ENCODE results near the gene TLR9.

The TLR9 gene

DNA sequence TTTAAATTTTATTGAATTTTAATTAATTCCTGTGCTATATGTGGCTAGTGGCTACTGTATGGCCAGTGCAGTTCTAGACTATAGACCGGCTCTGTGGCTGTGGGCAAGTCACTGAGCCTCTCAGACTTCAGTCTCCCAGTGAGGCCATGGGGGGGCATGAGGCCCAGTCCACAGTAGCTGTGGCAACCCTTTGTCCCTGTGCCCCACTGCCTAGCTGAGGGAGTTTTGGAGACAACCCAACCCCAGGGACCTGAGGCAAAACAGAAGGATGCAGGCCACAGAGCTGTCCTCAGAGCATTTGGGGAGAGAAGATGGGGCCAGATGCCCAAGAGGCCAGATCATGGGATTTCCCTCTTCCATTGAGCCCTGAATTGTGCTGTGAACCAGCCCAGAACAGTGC, 52.3 kb downstream of the TLR9 start:
- H3K4me3 Mint-ChIP-seq: no peak overlapping the region
- peaks cover 26% of the 10 kb centered on the region for H3K4me1 Mint-ChIP-seq
- H3K9me3 Mint-ChIP-seq: no peaks in the 10 kb centered on the region
- H3K36me3 Mint-ChIP-seq: no peaks in the 10 kb centered on the region
- no peak for ATAC-seq
- no peak for DNase-seq (ENCODE audit: low spot score in 2 of 2)
- no peak overlapping the region for H3K27ac Mint-ChIP-seq

DNA sequence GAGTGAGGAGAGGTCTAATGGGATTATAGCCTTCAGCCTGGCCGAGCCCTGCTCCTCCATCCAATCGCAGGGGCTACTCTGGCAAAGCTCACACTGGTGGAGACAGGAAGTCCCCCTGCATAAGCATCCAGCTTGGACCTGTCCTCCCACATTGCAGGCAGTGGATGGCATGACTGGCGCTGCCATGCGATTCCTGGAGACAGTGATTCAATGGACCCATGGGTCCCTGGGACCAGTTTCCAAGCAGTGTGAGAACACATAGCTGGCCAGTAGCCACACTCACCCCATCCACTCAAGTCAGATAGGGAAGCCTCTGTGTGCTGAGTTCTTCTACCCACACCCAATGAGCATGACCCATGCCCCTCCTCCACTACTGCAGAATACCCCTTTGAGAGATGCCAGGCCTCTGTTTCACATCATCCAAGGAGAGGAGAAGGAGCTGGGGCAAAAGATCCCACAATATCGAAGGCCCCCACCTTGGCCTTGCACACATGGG, 53.1 kb downstream of the TLR9 start:
- no peak for ATAC-seq
- Mint-ChIP-seq H3K9me3 (no peaks in the 10 kb centered on the region), H3K4me3 (no peak overlapping the region), H3K27ac (no peak overlapping the region), H3K4me1 (peaks cover 26% of the 10 kb centered on the region), H3K36me3 (no peaks in the 10 kb centered on the region)
- no peak for DNase-seq (ENCODE audit: low spot score in 2 of 2)

DNA sequence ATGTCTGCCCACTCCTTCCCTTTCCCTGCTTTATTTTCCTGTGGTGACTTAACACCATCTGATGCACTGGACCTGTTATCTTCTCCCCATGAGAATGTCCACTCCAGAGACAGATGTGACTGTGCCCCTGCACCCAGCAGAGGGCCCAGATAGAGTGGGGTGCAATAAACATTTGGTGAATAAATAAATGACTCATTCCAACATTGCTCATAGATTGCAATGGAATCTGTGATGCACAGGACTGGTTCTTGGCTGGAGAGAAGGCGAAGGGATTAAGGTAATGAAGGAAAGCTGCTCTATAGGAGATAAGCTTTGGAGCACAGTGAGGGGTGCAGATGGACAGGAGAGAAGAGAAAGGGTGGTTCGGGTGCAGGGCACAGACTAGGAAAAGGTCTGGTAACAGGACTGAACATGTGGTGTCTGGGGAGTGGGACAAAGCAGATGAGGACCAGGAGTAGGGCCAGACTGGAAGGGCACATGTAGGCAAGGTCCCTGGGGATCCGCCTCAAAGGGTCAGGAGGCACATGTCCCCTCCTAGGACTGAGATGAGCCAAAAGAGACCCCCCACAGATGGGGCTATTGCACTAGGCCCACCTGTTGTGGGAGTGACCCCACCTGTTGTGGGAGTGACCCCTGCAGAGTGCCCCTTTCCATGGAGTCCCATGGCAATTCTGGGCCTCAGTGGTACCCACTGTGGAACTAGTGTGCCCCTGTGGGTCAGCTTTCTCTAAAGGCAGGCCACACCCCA, 53.8 kb downstream of the TLR9 start:
- no peaks in the 10 kb centered on the region for H3K9me3 Mint-ChIP-seq
- peaks cover 24% of the 10 kb centered on the region for H3K4me1 Mint-ChIP-seq
- no peaks in the 10 kb centered on the region for H3K36me3 Mint-ChIP-seq
- H3K27ac Mint-ChIP-seq: peak overlapping the region; percentile 2
- ATAC-seq (peak; percentile 24), DNase-seq (ENCODE audit: low spot score in 2 of 2) (no peak)
- H3K4me3 Mint-ChIP-seq: no peak overlapping the region
